22Rv1 (cell line): ENCODE data around the gene PLB1.

ENCODE experiments used
- CTCF ChIP-seq: fragments of 450-650 bp; IDR thresholded peaks from 2 replicates; pipeline ENCODE4 v1.5.1; 2017; ENCODE audit warnings: mild to moderate bottlenecking
- ZFX ChIP-seq: fragments of 450-650 bp; IDR thresholded peaks from 2 replicates; pipeline ENCODE4 v1.6.1; 2017; ENCODE audit warnings: antibody characterized with exemption, borderline replicate concordance

- TF ChIP-seq CTCF (no peak), ZFX (no peak)
These were observed 120.6 kb downstream of the PLB1 start for GRCh38 chr2:28616396-28616999.
